Spleen (tissue), 11 donors: ENCODE results near the gene PDE4B. TPM values are rescaled to one million over a fixed set of nuclear protein-coding genes. Genes with fewer than 3 reads are reported as not detected.
A peak's percentile ranks its signal among the peaks of the same experiment; 100 is the strongest.

Experiments
- DNase-seq: peaks from one replicate; pipeline ENCODE4 v3.0.0-alpha.2; 2020
- H3K27ac ChIP-seq, 8 donors: fragments of 200-600 bp; sonication (generic) in 7 of 8; 1 replicate in 4 of 8; 2 replicates in 4 of 8; pipeline versions ENCODE4 v1.5.0 to v1.8.0; 2016 to 2021; ENCODE audit warnings: inconsistent platforms in 4 of 8, mild to moderate bottlenecking in 4 of 8, moderate library complexity in 1 of 8
- H3K27me3 ChIP-seq, 7 donors: fragments of 200-600 bp; sonication (generic) in 6 of 7; replicated peaks in 1 of 7; 1 replicate in 4 of 7; 2 replicates in 3 of 7; pipeline versions ENCODE4 v1.5.0 to v1.8.0; 2016 to 2021; ENCODE audit warnings: inconsistent platforms in 3 of 7, mild to moderate bottlenecking in 1 of 7
- H3K36me3 ChIP-seq, 6 donors: fragments of 200-600 bp; sonication (generic) in 5 of 6; 1 replicate in 4 of 6; 2 replicates in 2 of 6; pipeline versions ENCODE4 v1.5.0 to v1.8.0; 2016 to 2021; ENCODE audit warnings: inconsistent platforms in 2 of 6
- H3K4me1 ChIP-seq, 6 donors: fragments of 200-600 bp; sonication (generic) in 5 of 6; 1 replicate in 3 of 6; 2 replicates in 3 of 6; pipeline versions ENCODE4 v1.5.0 to v1.8.0; 2016 to 2021; ENCODE audit warnings: inconsistent platforms in 3 of 6
- H3K4me3 ChIP-seq, 8 donors: fragments of 200-600 bp; sonication (generic) in 7 of 8; 1 replicate in 4 of 8; 2 replicates in 4 of 8; pipeline versions ENCODE4 v1.5.0 to v1.8.0; 2016 to 2021; ENCODE audit warnings: inconsistent platforms in 4 of 8, mild to moderate bottlenecking in 4 of 8, moderate library complexity in 2 of 8
- H3K9me3 ChIP-seq, 8 donors: fragments of 200-600 bp; sonication (generic) in 7 of 8; 1 replicate in 4 of 8; 2 replicates in 4 of 8; pipeline versions ENCODE4 v1.5.0 to v1.8.0; 2016 to 2021; ENCODE audit warnings: inconsistent platforms in 4 of 8
- CTCF ChIP-seq, 11 experiments: fragments of 200-600 bp in 7 of 11; fragments of 450-650 bp in 4 of 11; sonication (generic) in 4 of 11; IDR thresholded peaks in 8 of 11; conservative IDR thresholded peaks in 3 of 11; 1 replicate in 7 of 11; 2 replicates in 4 of 11; pipeline versions ENCODE4 v1.4.0 to v1.8.0; 2016 to 2021; ENCODE audit warnings: antibody characterized with exemption in 11 of 11, inconsistent platforms in 4 of 11, mild to moderate bottlenecking in 1 of 11
- POLR2A ChIP-seq, 3 donors: fragments of 450-650 bp; IDR thresholded peaks; one replicate each; pipeline ENCODE4 v1.5.1; 2017; ENCODE audit warnings: antibody characterized with exemption in 3 of 3, mild to moderate bottlenecking in 1 of 3
- POLR2AphosphoS5 ChIP-seq, 3 donors: sonication (generic); formaldehyde crosslinking; IDR thresholded peaks; one replicate each; pipeline ENCODE4 v1.5.1; 2017; ENCODE audit warnings: antibody characterized with exemption in 3 of 3
- WGBS, 5 donors: extraction: QIAGEN DNeasy Blood & Tissue Kit in 3 of 5; methylation state at CpG; one replicate each; pipeline versions ENCODE4 v1.1.5 to v1.1.7; 2013 to 2018; 5-methylcytosine and 5-hydroxymethylcytosine counted together
- intact Hi-C: fragments of 100-400 bp; cut with DNase I; formaldehyde crosslinking; loops from one replicate; pipeline ENCODE4 v1.15.0; 2023; ENCODE audit warnings: low total_unique reads
- polyA plus RNA-seq, 3 donors: library from polyadenylated mRNA; stranded (reverse); fragments of 200-250 nt; gene quantifications; one replicate each; pipeline ENCODE4 v1.2.1, GENCODE V29; 2013
- total RNA-seq, 7 donors: library from RNA; depleted of rRNA in 3 of 7; stranded (reverse); fragments of >200 nt in 3 of 7; fragmentation: NEBNext Ultra II Directional in 4 of 7; extraction: Animal tissue kit (Norgen Biotek cat#: 25700) in 4 of 7; gene quantifications; one replicate each; pipeline versions ENCODE4 v1.1.0 to v1.2.1, GENCODE V29; 2016 to 2021
- donor health status: healthy with polysubstance abuse.
- donor health status: DM: no; HTN: no; CAD: no; lungs with moderate emphysema.
- donor health status: DM: no; HTN: no; CAD: no.
- donor health status: Bipolar disorder and iron deficiency.
- donor health status: healthy.
- donor health status: DM: no; HTN: no; CAD: no.
- donor health status: DM: yes; HTN: yes; CAD: no.

Gene PDE4B
- total and polyA plus RNA-seq, 10 donors: 12.6 to 88.2 (median 51.9) TPM

GRCh38 chr1:66281808-66282207, 489.1 kb downstream of the PDE4B start:
- intact Hi-C loops: no loop called here
- Histone ChIP-seq H3K27me3 (no peaks in the 10 kb centered on the region), H3K4me3 (no peak overlapping the region), H3K4me1 (peaks cover 16 to 89% (median 60%) of the 10 kb centered on the region in 6 donors), H3K36me3 (no peaks in the 10 kb centered on the region), H3K27ac (peak overlapping the region in 7 of 8 donors; percentile 6 to 80 (median 70)), H3K9me3 (no peaks in the 10 kb centered on the region)
- 90 to 100% (median 97%) methylated on average over 3 of the region's 3 CpGs for WGBS, 5 donors
- no peak for DNase-seq
- TF ChIP-seq CTCF (IDR thresholded peaks at IDR 0.05 in 8 of 11, conservative IDR thresholded peaks at IDR 0.05 in 3 of 11): no peak
- TF ChIP-seq POLR2AphosphoS5 (IDR thresholded peaks at IDR 0.05): no peak
- TF ChIP-seq POLR2A (IDR thresholded peaks at IDR 0.05): no peak

- no peaks in the 10 kb centered on the region for H3K27me3 ChIP-seq
- no peak for DNase-seq
- H3K36me3 ChIP-seq: no peaks in the 10 kb centered on the region
- intact Hi-C loops: no loop called here
- no peak for TF ChIP-seq POLR2A (IDR thresholded peaks at IDR 0.05)
- peak in 6 of 11 experiments; percentile 18 to 52 (median 32) for TF ChIP-seq CTCF (IDR thresholded peaks at IDR 0.05 in 8 of 11, conservative IDR thresholded peaks at IDR 0.05 in 3 of 11)
- TF ChIP-seq POLR2AphosphoS5 (IDR thresholded peaks at IDR 0.05): peak in 1 of 3 donors; percentile 67
- H3K27ac ChIP-seq: peak overlapping the region in 7 of 8 donors; percentile 6 to 80 (median 70)
- H3K9me3 ChIP-seq: no peaks in the 10 kb centered on the region
- peaks cover 16 to 83% (median 56%) of the 10 kb centered on the region in 6 donors for H3K4me1 ChIP-seq
- no peak overlapping the region for H3K4me3 ChIP-seq
- WGBS, 5 donors: 47 to 68% (median 57%) methylated on average over 2 of the region's 2 CpGs
Observed at GRCh38 chr1:66282343-66282852, 489.7 kb downstream of the PDE4B start.

- Histone ChIP-seq H3K27me3 (no peaks in the 10 kb centered on the region), H3K4me1 (peaks cover 16 to 77% (median 50%) of the 10 kb centered on the region in 6 donors), H3K27ac (peak overlapping the region in 7 of 8 donors; percentile 6 to 80 (median 70)), H3K36me3 (no peaks in the 10 kb centered on the region), H3K9me3 (no peaks in the 10 kb centered on the region), H3K4me3 (no peak overlapping the region)
- DNase-seq: no peak
- TF ChIP-seq CTCF (IDR thresholded peaks at IDR 0.05 in 8 of 11, conservative IDR thresholded peaks at IDR 0.05 in 3 of 11): no peak
- TF ChIP-seq POLR2AphosphoS5 (IDR thresholded peaks at IDR 0.05): no peak
- no peak for TF ChIP-seq POLR2A (IDR thresholded peaks at IDR 0.05)
- 80 to 88% (median 82%) methylated on average over 3 of the region's 3 CpGs for WGBS, 5 donors
- intact Hi-C loops: no loop called here
Observed at GRCh38 chr1:66282891-66283621, 490.4 kb downstream of the PDE4B start.

- no peaks in the 10 kb centered on the region for H3K36me3 ChIP-seq
- H3K9me3 ChIP-seq: no peaks in the 10 kb centered on the region
- no peak for DNase-seq
- H3K4me1 ChIP-seq: peaks cover 13 to 71% (median 44%) of the 10 kb centered on the region in 6 donors
- whole genome bisulfite sequencing, 5 donors: 64 to 77% (median 73%) methylated on average over 2 of the region's 2 CpGs
- no peak for TF ChIP-seq POLR2A (IDR thresholded peaks at IDR 0.05)
- TF ChIP-seq CTCF (IDR thresholded peaks at IDR 0.05 in 8 of 11, conservative IDR thresholded peaks at IDR 0.05 in 3 of 11): no peak
- TF ChIP-seq POLR2AphosphoS5 (IDR thresholded peaks at IDR 0.05): no peak
- H3K27me3 ChIP-seq: no peaks in the 10 kb centered on the region
- H3K27ac ChIP-seq: peak overlapping the region in 4 of 8 donors; percentile 70 to 80 (median 74)
- intact Hi-C loops: no loop called here
- H3K4me3 ChIP-seq: no peak overlapping the region
Observed at GRCh38 chr1:66283622-66284041, 490.9 kb downstream of the PDE4B start.
